Stimulated activated CD4-positive, alpha-beta T cell treated with anti-CD3 and anti-CD28 coated beads, Interleukin-4, amount 100 ng/mL, for 48 hours (primary cell): ENCODE measurements around the gene CD180.
"Not testable (repeated sequence)": the region's sequence is repeated elsewhere in the genome, so short reads cannot be mapped to it uniquely, and the experiment has no call there.

Experiments
- DNase-seq, 2 donors: peaks; one replicate each; pipeline ENCODE4 v3.0.0-alpha.2; 2020; ENCODE audit warnings: low read depth in 2 of 2

The CD180 gene

DNA sequence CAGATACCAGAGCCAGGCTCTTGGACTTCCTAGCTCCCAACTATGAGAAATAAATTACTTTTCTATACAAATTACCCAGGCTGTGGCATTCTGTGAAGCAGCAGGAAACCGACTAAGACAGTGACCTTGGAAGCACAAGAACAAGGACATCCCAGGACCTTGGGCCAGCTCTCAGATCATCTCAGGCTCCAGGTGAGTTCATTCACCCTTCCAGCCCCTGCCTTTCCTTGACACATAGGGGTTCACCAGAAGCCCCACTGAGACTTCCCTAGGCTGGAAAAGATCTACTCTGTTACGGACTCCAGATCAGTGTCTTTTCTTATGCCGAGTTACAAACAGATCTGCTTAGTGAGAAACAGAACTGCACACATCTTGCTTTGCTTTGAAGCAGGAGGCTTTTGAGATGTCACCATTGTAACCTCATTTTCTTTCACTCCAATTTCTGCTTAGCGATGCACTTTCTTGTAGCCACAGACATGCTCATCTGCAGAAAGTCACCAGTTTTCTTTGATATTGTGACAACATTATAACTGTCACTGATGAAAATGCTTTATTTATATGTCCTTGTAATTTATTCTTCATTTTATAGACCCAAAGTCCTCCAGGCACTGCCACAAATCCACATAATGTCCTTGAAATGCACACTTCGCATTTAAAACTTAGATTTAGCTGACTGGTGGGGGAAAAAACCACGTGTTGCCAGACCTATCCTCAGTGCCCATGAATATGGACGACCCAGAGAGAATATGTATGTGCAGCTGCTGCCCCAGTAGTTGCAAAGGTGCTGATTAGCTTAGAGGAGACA is 8.1 kb downstream of the CD180 start:
- no peak for DNase-seq

DNA sequence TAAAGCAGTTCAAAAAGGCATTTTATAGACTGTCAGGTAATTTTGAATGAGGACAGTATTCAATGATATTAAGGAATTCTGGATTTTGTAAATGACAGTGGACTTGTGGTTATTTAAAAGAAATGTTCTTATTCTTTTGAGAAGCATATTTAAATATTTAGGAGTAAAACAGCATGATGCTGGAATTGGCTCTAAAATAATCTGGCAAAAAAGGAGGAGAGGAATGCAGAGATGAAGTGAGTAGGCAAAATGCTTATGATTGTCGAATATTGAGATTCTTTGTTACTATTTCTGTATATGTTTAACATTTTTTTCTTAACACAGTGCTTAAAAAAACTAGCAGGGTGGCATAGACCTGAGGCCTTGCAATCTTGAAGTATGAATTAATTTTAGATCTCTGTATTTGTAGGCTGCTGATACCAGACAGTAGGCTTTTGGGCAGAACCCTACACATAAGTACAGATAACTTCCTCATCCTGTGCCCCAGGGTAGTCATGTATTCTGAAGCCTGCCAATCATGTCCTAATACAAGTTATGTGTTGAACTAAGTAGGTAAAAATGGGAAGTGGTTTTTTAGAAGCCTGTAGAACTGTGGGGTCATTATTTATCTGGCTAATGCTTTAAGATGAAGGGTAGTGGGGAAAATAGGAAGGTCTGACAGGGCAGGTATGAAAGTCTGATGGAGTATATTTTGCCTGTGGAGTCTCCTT is 9.4 kb downstream of the CD180 start:
- DNase-seq, result no peak

DNA sequence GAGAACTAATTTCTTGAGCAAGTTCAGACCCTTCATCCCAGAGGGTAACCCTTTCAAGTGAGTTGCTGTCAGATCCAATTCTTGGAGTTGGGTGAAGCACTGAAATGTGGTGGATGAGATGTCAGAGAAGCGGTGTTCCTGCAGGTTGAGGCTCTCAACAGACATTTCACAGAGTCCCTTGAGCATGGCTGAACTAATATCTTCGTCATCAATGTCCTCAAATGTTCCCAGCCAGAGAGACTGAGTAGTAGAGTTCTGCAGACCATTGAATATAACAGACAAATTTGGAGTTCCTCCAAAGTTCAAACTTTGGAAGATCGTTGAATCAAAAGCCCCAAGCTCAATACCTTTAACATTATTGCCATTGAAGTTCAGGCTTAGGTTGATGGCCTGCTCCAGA is 12.7 kb downstream of the CD180 start:
- no peak for DNase-seq

DNA sequence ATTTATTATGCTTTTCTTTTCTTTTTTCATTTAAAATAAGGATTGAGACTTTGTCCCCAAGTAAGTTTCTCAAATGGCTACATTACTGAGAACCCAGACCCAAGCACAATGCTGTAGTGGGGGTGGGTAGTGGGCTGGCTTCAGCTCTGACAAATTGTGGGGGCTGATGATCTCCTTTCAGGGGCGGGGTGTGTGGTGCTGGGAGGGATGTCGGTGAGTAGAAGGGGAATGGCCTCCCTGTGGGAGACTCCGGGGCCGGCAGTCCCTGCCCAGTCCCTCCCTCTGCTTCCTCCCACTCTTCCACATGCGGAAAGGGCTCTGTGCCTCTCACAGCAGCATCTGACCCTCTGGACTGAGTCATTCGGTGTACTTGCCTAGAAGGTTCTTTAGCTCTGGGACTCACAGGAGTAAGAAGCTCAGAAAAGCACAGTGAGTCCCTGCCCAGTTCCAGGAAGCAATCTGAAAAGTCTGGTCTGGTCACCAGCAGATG is 14.3 kb downstream of the CD180 start:
- no peak for DNase-seq

DNA sequence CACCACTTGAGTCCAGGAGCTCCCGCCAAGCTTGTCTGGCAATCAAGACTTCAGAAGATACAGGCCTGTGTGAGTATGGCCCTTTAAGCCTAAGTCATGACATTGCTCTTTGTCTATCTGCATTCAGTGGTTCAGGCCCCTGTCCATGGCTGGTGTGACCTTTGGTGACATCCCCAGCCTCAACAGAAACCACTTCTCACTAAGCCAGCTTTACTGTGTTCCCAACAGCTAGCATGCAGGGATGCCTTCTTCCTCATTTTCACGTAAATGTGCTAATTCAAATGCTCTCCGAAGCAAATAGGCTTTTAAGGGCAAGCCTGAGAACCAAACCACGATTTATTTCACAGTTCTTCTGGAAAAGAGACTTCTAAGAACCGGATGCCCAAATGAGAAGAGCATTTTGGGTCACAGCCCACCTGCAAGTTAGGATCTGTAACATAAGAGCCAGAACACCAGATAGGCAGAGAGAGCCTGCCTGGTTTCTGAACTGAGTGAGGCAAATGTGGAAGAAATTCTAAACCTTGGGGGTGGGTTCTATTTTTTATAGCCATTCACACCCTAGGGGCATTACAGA is 14.9 kb downstream of the CD180 start:
- no peak for DNase-seq

DNA sequence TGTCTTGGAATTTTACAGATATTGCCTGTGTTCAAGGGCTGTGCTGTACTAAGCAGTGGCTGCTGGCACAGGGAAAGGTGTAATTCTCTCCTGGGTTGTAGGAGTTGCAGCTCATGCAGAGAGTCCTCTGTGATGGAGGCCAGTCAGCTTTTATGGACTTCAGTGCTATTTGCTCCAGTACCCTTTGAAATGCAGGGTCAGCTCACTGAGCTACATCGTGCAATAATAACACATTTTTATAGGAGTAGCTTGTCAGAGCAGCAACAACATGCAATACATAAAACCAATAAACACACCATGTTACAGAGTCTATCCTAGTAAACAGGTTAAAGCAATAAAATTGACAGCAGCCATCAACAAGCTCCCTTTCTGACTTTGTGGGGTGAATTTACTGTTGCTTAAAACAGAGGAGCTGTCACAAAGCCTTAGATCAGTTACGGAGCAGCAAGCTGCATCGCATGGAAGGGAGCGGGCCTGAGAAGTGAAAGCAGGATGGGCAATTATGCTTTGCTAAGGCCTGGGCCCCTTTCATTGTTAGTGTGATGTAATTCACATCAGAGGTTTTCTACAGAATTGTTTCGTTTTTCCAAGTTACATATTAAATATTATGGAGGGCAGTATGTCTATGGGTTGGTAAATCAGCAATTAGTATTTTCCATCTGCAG is 16.8 kb downstream of the CD180 start:
- no peak for DNase-seq

DNA sequence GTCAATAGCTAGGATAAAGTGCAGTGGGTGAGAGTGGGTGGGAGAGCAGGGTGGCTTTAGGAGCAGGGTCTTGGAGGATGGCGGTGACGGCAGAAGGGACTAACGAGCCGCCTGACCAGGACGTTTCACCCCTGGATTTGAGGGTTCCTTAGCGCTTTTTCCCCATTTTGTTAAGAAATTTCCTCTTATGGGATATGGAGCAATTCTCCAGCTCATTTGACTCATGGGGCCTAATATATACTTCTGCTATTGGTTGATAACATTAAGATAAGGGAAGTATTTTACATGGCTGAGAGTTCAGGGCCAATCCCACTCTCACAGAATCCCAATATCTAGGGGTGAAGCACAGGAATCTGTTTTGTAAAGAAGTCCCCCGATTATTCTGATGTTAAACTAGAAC is 17.6 kb downstream of the CD180 start:
- no peak for DNase-seq

DNA sequence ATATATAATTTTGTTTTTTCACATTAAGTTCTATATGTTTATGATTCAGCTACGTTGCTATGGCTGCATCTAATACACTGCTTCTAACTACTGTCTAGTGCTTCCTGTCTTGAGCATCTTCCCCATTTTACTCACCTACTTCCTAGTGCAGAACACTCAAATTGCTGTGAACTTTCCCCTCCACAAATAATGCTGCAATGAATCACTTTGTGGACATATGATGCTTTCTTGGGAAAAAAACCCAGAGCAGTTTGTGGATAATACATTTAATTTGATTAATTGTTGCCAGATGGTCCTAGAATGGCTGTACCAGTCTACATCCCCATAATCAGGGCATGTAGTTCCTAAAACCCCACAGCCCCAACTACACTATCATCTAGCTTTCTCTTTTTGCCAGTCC is 18.5 kb downstream of the CD180 start:
- no peak for DNase-seq

DNA sequence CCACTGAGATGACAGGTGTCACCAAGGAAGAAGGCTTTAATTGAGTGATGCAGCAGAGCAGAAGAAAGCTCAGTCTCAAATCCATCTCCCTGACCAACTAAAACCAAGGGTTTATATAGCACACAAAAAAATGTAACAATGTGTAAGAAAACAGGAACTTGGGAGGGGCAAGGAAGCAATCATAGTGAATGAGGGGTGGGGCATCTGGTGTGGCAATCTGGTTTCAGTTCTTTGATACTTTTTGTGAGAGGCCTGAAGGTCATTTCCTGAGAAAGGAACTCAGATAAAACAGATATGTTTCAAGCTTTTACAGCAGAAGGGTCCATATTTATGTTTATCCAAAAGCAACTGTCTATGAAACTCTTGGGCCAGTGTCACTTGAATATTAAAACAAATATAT is 19.7 kb downstream of the CD180 start:
- DNase-seq, result no peak

DNA sequence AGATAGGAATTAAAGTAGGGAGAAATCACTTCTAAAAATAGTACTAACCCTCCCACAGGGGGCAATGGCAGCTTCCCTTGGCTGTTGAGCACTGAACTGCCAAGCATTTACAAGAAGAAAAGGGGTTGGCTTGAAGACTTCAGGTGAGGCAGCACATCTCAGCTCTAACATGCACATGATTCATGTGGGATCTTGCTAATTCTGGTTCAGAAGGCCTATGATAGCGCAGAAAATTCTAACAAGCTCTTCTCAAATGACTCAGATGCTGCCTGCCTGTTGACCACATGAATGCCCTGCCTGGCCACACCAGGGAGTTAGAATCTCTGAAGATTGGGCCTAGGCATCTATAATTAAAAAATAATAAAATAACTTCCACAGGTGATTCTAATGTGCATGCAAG is 22.6 kb downstream of the CD180 start:
- DNase-seq, result no peak

DNA sequence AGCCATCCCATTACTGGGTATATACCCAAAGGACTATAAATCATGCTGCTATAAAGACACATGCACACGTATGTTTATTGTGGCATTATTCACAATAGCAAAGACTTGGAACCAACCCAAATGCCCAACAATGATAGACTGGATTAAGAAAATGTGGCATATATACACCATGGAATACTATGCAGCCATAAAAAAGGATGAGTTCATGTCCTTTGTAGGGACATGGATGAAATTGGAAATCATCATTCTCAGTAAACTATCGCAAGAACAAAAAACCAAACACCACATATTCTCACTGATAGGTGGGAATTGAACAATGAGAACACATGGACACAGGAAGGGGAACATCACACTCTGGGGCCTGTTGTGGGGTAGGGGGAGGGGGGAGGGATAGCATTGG is 23.2 kb downstream of the CD180 start:
- not testable (repeated sequence) for DNase-seq

DNA sequence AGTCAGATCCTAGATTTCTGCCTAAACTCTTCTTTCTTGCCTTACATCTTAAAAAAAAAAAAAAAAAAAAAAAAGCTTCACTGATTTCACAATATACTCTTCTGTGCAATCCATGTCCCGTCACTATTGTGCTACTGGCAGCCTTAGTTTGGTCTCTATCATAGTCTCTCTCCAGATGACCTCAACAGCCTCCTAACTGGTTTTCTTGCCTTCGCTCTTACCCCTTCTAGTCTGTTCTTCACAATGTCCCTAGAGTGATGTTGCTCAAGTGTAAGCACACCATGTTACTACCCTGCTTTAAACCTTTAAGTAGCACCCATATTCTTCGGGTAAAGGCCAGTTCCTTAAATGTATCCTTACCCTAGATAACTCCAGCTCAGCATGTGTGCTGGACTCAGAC is 25.8 kb downstream of the CD180 start:
- no peak for DNase-seq

DNA sequence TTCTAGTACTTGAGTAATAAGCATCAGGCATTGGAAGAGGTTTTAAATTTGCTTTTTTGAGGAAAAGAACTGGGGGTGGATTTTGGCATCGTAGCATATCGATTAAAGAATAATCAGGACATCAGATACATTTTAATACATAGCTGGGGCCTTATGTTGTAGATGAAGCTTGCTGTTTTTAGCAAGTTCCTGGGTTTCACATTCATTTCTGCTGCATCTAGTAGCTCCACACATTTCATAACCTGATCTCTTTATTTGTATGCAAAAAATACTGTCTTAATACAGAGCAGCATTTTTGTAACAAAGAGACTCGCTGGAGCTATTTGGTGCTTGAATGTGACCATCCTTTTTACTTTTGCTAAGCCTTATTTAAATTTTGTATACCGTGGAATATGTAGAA is 28.5 kb downstream of the CD180 start:
- no peak for DNase-seq

DNA sequence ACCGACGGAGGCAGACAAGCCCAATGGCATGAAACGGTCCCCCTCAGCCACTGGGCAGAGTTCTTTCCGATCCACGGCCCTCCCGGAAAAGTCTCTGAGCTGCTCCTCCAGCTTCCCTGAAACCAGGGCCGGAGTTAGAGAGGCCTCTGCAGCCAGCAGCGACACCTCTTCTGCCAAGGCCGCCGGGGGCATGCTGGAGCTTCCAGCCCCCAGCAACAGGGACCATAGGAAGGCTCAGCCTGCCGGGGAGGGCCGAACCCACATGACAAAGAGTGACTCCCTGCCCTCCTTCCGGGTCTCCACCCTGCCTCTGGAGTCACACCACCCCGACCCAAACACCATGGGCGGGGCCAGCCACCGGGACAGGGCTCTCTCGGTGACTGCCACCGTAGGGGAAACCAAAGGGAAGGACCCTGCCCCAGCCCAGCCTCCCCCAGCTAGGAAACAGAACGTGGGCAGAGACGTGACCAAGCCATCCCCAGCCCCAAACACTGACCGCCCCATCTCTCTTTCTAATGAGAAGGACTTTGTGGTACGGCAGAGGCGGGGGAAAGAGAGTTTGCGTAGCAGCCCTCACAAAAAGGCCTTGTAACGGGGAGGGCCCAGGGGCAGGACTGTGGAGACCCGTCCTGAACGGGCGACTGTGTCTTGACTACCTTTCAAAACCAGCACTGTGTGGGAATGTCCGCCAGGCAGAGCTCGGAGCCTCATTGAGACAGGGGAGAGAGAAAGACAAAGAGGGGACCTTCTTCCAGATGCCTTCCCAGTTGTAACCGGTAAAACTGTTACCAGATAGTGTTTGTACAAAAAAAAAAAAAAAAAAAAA is 29.9 kb downstream of the CD180 start:
- DNase-seq, result peak; percentile 56 to 79

DNA sequence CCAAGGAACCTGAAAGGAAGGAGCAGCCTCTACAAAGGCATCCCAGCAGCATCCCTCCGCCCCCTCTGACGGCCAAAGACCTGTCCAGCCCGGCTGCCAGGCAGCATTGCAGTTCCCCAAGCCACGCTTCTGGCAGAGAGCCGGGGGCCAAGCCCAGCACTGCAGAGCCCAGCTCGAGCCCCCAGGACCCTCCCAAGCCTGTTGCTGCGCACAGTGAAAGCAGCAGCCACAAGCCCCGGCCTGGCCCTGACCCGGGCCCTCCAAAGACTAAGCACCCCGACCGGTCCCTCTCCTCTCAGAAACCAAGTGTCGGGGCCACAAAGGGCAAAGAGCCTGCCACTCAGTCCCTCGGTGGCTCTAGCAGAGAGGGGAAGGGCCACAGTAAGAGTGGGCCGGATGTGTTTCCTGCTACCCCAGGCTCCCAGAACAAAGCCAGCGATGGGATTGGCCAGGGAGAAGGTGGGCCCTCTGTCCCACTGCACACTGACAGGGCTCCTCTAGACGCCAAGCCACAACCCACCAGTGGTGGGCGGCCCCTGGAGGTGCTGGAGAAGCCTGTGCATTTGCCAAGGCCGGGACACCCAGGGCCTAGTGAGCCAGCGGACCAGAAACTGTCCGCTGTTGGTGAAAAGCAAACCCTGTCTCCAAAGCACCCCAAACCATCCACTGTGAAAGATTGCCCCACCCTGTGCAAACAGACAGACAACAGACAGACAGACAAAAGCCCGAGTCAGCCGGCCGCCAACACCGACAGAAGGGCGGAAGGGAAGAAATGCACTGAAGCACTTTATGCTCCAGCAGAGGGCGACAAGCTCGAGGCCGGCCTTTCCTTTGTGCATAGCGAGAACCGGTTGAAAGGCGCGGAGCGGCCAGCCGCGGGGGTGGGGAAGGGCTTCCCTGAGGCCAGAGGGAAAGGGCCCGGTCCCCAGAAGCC is 30.8 kb downstream of the CD180 start:
- DNase-seq, result peak; percentile 74 to 78

DNA sequence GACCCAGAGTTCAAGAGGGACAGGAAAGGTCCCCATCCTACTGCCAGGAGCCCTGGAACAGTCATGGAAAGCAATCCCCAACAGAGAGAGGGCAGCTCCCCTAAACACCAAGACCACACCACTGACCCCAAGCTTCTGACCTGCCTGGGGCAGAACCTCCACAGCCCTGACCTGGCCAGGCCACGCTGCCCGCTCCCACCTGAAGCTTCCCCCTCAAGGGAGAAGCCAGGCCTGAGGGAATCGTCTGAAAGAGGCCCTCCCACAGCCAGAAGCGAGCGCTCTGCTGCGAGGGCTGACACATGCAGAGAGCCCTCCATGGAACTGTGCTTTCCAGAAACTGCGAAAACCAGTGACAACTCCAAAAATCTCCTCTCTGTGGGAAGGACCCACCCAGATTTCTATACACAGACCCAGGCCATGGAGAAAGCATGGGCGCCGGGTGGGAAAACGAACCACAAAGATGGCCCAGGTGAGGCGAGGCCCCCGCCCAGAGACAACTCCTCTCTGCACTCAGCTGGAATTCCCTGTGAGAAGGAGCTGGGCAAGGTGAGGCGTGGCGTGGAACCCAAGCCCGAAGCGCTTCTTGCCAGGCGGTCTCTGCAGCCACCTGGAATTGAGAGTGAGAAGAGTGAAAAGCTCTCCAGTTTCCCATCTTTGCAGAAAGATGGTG is 31.6 kb downstream of the CD180 start:
- DNase-seq, result no peak

DNA sequence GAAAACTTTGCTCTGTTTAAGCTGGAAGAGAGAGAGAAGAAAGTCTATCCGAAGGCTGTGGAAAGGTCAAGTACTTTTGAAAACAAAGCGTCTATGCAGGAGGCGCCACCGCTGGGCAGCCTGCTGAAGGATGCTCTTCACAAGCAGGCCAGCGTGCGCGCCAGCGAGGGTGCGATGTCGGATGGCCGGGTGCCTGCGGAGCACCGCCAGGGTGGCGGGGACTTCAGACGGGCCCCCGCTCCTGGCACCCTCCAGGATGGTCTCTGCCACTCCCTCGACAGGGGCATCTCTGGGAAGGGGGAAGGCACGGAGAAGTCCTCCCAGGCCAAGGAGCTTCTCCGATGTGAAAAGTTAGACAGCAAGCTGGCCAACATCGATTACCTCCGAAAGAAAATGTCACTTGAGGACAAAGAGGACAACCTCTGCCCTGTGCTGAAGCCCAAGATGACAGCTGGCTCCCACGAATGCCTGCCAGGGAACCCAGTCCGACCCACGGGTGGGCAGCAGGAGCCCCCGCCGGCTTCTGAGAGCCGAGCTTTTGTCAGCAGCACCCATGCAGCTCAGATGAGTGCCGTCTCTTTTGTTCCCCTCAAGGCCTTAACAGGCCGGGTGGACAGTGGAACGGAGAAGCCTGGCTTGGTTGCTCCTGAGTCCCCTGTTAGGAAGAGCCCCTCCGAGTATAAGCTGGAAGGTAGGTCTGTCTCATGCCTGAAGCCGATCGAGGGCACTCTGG is 32.6 kb downstream of the CD180 start:
- DNase-seq, result no peak

DNA sequence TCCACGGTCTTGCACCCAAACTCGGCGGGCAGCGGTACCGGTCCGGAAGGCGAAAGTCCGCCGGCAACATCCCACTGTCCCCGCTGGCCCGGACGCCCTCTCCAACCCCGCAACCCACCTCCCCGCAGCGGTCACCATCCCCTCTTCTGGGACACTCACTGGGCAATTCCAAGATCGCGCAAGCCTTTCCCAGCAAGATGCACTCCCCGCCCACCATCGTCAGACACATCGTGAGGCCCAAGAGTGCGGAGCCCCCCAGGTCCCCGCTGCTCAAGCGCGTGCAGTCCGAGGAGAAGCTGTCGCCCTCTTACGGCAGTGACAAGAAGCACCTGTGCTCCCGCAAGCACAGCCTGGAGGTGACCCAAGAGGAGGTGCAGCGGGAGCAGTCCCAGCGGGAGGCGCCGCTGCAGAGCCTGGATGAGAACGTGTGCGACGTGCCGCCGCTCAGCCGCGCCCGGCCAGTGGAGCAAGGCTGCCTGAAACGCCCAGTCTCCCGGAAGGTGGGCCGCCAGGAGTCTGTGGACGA is 33.3 kb downstream of the CD180 start:
- no peak for DNase-seq

DNA sequence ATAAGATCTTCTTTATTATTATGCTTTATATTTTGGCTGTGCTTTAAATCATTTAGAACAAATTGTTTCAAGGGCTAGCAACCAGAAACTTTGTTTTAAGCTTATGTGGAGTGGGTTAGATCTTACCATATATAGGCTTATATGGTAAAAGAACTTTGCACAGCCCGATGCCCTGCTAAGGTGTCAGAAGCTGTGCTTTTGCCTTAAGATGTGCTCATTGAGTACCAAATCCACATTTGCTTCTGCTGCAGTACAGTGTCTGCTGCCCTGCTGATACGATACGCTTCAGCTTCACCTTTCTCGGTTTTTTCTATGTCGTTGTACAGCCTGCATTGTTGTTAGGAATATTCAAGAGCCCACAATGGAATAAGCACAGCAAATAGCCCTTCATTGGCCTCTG is 34.8 kb downstream of the CD180 start:
- no peak for DNase-seq
